ENCODE measurements around the gene ENO3.
"Not testable (repeated sequence)": the region's sequence is repeated elsewhere in the genome, so short reads cannot be mapped to it uniquely, and the experiment has no call there.

Gene ENO3

GRCh38 chr17:4950746-4951204 is at the start of gene ENO3:
Gene ENO3 (plus strand): TSS chr17:4951119. CDS start chr17:4951830, 711 bp downstream.
- DNase-seq: peak; percentile 38

- DNase-seq: no peak
Measured at GRCh38 chr17:4901648-4902344, 49.1 kb upstream of the ENO3 start.

DNA sequence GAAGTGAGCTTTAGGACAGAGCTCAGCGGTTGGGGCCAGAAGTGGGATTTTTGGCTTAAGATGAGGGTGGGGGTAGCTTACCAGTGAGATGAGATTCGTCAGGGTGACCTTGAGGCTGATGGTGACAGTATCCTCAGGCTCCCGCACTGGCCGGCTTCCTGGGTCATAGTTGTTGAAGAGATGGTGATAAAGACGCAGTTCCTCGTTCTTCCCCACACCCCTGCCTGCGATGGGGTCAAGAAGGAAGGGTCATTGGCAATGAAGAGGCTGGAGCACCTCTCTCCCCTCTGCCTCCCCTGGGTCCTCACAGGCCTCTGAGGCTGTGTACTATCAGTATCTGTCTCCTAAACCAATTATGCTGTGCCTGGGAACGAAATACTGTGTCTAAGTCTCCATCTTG is 48.4 kb upstream of the ENO3 start:
- DNase-seq: no peak

- peak; percentile 59 for DNase-seq
Measured at GRCh38 chr17:4903051-4903818, 47.7 kb upstream of the ENO3 start, which contains the start of gene CHRNE. Gene CHRNE (minus strand): TSS chr17:4903098. CDS start chr17:4903063, 35 bp downstream.

- not testable (repeated sequence) for DNase-seq
Measured at GRCh38 chr17:4906642-4907041, 44.3 kb upstream of the ENO3 start.

GRCh38 chr17:4908301-4908700 is 42.6 kb upstream of the ENO3 start:
- DNase-seq: no peak

- DNase-seq: peak; percentile 70
Measured at GRCh38 chr17:4908711-4909496, 42.0 kb upstream of the ENO3 start.

GRCh38 chr17:4913994-4914393 is 36.9 kb upstream of the ENO3 start:
- no peak for DNase-seq

DNA sequence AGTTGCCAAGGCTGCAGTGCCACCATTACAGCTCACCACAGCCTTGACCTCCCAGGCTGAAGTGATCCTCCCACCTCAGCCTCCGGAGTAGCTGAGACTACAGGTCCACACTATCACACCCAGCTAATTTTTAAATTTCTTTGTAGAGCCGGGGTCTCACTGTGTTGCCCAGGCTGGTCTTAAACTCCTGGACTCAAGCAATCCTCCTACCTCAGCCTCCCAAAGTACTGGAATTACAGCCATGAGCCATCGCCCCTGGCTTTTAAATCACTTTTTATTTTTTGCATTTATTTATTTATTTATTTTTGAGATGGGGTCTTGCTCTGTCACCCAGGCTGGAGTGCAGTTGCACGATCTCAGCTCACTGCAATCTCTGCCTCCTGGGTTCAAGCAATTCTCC is 36.4 kb upstream of the ENO3 start:
- not testable (repeated sequence) for DNase-seq

DNA sequence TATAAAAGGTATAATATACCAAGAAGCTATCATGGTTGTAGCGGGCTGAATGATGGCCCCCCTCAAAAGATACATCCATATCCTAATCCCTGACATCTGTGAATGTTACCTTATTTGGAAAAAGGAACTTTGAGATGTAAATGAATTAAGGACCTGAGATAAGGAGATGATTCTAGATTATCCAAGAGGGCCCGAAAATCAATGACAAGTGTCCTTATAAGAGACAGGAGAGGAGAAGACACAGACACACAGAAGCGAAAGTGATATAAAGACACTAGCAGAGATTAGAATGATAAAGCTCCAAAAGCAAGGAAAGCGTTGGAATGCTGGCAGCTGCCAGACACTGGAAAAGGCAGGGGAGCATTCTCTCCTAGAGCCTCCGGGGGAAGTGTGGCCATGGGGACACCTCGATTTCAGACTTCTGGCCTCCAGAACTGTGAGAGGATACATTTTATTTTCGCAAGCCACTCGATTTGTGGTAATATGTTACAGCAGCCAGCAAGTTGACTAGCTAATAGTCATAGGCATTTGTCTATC is 31.3 kb upstream of the ENO3 start:
- no peak for DNase-seq

DNA sequence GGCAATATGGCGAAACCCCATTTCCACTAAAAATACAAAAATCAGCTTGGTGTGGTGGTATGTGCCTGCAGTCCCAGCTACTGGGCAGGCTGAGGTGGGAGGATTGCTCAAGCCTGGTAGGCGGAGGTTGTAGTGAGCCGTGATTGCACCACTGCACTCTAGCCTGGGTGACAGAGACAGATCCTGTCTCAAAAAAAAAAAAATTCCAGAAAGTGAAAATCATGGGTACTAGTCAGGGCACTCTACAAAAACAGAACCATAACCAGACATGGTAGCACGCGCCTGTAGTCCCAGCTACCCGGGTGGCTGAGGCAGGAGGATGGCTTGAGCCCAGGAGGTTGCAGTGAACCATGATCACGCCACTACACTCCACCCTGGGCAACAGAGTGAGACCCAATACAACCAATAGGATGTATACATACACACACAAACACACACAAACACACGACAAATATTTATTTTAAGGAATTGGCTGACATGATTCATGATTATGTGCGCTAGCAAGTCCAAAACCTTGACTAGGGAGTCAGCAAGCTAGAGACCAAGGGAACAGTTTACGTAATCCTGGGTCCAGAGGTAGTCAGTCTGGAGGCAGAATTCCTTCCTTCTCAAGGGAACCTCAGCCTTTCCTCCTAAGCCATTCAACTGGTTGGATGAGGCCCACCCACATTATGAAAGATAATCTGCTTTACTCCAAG is 30.4 kb upstream of the ENO3 start:
- no peak for DNase-seq

DNA sequence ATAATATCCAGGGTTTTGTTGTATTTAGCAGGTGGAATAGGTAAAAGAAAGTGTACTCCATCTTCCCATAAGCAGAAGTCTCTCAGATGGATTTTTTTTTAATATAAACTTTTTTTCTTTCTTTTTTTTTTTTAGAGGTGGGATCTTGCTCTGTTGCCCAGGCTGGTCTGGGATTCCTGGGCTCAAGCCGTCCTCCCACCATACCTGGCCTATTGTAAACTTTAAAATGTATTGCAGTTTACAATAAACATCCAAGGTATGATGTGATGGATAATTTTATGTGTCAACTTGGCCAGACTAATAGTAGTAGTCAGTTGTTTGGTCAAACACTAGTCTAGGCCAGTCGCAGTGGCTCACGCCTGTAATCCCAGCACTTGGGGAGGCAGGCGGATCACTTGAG is 29.6 kb upstream of the ENO3 start:
- DNase-seq: no peak

GRCh38 chr17:4926577-4927335 is 24.2 kb upstream of the ENO3 start:
- DNase-seq: not testable (repeated sequence)

- no peak for DNase-seq
Measured at GRCh38 chr17:4928881-4929280, 22.0 kb upstream of the ENO3 start.

DNA sequence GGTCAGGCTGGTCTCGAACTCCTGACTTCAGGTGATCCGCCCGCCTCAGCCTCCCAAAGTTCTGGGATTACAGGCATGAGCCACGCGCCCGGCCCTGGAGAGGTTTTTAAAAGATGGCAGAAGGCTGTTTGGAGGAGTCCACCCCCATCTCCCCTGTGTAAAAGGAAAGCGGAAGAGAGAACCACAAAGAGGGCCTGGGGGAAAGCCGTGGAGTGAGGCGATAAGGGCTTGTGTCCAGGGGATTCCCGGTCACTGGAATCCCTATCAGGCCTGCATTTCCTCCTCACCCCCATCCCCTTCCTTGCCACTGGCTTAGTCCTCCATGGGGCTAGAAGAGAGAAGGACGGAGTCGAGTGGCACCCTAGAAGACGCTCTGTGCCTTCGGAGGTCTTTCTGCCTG is 19.0 kb upstream of the ENO3 start, which contains the start of gene GP1BA:
Gene GP1BA, plus strand, starts transcription at position 315 of the 400 bp plus-strand sequence. CDS start 328 bp downstream, outside the sequence.
- DNase-seq: no peak

DNA sequence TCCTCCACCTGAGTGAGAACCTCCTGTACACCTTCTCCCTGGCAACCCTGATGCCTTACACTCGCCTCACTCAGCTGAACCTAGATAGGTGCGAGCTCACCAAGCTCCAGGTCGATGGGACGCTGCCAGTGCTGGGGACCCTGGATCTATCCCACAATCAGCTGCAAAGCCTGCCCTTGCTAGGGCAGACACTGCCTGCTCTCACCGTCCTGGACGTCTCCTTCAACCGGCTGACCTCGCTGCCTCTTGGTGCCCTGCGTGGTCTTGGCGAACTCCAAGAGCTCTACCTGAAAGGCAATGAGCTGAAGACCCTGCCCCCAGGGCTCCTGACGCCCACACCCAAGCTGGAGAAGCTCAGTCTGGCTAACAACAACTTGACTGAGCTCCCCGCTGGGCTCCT is 18.2 kb upstream of the ENO3 start:
- no peak for DNase-seq

- DNase-seq: no peak
Measured at GRCh38 chr17:4933646-4934045, 17.3 kb upstream of the ENO3 start.

DNA sequence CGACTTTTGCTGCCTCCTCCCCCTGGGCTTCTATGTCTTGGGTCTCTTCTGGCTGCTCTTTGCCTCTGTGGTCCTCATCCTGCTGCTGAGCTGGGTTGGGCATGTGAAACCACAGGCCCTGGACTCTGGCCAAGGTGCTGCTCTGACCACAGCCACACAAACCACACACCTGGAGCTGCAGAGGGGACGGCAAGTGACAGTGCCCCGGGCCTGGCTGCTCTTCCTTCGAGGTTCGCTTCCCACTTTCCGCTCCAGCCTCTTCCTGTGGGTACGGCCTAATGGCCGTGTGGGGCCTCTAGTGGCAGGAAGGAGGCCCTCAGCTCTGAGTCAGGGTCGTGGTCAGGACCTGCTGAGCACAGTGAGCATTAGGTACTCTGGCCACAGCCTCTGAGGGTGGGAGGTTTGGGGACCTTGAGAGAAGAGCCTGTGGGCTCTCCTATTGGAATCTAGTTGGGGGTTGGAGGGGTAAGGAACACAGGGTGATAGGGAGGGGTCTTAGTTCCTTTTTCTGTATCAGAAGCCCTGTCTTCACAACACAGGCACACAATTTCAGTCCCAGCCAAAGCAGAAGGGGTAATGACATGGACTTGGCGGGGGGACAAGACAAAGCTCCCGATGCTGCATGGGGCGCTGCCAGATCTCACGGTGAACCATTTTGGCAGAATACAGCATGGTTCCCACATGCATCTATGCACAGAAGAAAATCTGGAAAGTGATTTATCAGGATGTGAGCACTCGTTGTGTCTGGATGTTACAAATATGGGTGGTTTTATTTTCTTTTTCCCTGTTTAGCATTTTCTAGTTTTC is 16.5 kb upstream of the ENO3 start:
- DNase-seq: no peak

- DNase-seq: no peak
Measured at GRCh38 chr17:4935650-4936049, 15.3 kb upstream of the ENO3 start.

DNA sequence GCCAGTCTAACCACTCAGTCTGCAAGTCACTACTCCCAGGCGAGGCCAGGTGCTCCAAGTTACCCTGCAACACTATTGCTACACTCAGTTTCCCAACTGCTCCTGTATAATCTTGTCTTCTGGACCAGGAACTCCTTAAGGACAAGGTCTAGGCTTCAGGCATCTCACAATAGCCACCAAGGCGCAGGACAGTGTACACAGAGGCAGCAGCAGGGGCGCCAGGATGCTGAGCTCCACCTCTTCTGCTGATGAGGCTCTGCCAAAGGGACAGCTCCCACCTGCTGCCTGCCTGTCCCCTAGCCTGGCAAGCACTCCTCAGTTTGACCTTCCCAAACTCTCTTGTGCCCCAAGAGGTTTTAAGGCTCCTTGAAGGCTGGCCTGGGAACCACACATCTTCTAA is 14.5 kb upstream of the ENO3 start:
- no peak for DNase-seq

GRCh38 chr17:4937553-4937952 is 13.4 kb upstream of the ENO3 start:
- DNase-seq: no peak

Data from NCI-H510A (cell line).